ENCODE data around the gene SLC29A3. TPM values are rescaled to one million over a fixed set of nuclear protein-coding genes. Genes with fewer than 3 reads are reported as not detected.

The SLC29A3 gene
- total RNA-seq, 1 donor from 2014 or later: 1.7 TPM

GRCh38 chr10:71404503-71405295 is 85.6 kb downstream of the SLC29A3 start:
- Histone ChIP-seq H3K4me3 (no peak overlapping the region), H3K36me3 (no peaks in the 10 kb centered on the region), H3K27ac (replicated peaks) (no peak overlapping the region), H3K9me3 (replicated peaks) (no peaks in the 10 kb centered on the region), H3K4me1 (no peaks in the 10 kb centered on the region), H3K27me3 (ENCODE audit: low read depth) (peaks cover 20% of the 10 kb centered on the region)
- no peak for DNase-seq
- intact Hi-C loops (cut with micrococcal nuclease): no loop called here
- no peak for TF ChIP-seq CTCF (IDR thresholded peaks at IDR 0.05; ENCODE audit: borderline replicate concordance)

- no peak for TF ChIP-seq CTCF (IDR thresholded peaks at IDR 0.05; ENCODE audit: borderline replicate concordance)
- no peaks in the 10 kb centered on the region for H3K27me3 ChIP-seq (ENCODE audit: low read depth)
- peaks cover 17% of the 10 kb centered on the region for H3K9me3 ChIP-seq (replicated peaks)
- intact Hi-C loops (cut with micrococcal nuclease): no loop called here
- no peak overlapping the region for H3K27ac ChIP-seq (replicated peaks)
- H3K4me3 ChIP-seq: no peak overlapping the region
- no peaks in the 10 kb centered on the region for H3K4me1 ChIP-seq
- no peak for DNase-seq
- peaks cover 8% of the 10 kb centered on the region for H3K36me3 ChIP-seq
Observed at GRCh38 chr10:71406878-71407277, 87.8 kb downstream of the SLC29A3 start.

- H3K27ac ChIP-seq (replicated peaks): no peak overlapping the region
- intact Hi-C loops (cut with micrococcal nuclease): no loop called here
- H3K36me3 ChIP-seq: peaks cover 8% of the 10 kb centered on the region
- TF ChIP-seq CTCF (IDR thresholded peaks at IDR 0.05; ENCODE audit: borderline replicate concordance): no peak
- H3K4me1 ChIP-seq: no peaks in the 10 kb centered on the region
- no peak overlapping the region for H3K4me3 ChIP-seq
- no peaks in the 10 kb centered on the region for H3K27me3 ChIP-seq (ENCODE audit: low read depth)
- peaks cover 33% of the 10 kb centered on the region for H3K9me3 ChIP-seq (replicated peaks)
- DNase-seq: no peak
Observed at GRCh38 chr10:71408436-71409225, 89.6 kb downstream of the SLC29A3 start.

- Histone ChIP-seq H3K4me3 (no peak overlapping the region), H3K36me3 (peaks cover 8% of the 10 kb centered on the region), H3K27ac (replicated peaks) (no peak overlapping the region), H3K27me3 (ENCODE audit: low read depth) (no peaks in the 10 kb centered on the region), H3K4me1 (no peaks in the 10 kb centered on the region), H3K9me3 (replicated peaks) (peaks cover 33% of the 10 kb centered on the region)
- intact Hi-C loops (cut with micrococcal nuclease): no loop called here
- no peak for TF ChIP-seq CTCF (IDR thresholded peaks at IDR 0.05; ENCODE audit: borderline replicate concordance)
- DNase-seq: no peak
Observed at GRCh38 chr10:71409516-71410104, 90.6 kb downstream of the SLC29A3 start.

Other genes starting within 250 kb of the SLC29A3 start
- 15.6 TPM for gene UNC5B, start 106.7 kb upstream of the SLC29A3 start, total RNA-seq
- gene CDH23, start 77.7 kb downstream of the SLC29A3 start, total RNA-seq: 4.5 TPM

All from left ventricle myocardium inferior (tissue), 1 donor.